ENCODE results near the gene GRK3.

The GRK3 gene

DNA sequence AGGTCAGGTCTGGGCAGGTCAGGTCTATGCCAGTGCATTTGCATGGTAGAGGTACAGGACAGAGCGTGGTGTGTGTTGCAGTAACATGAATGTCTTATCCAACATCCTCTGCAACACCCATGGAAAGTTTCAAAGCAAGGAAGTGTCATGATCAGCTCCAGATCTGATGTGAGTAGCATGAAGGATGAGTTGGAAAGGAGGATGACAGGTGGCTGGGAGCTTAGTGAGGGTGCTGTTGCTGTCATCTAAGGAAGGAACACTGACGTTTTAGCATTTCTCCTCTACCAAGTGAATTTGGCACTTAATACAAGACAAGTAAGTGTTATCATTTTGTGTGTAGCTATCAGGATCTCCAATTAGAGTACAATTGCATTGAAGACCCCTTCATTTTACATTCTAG, 65.1 kb downstream of the GRK3 start:
- no peak for DNase-seq

DNA sequence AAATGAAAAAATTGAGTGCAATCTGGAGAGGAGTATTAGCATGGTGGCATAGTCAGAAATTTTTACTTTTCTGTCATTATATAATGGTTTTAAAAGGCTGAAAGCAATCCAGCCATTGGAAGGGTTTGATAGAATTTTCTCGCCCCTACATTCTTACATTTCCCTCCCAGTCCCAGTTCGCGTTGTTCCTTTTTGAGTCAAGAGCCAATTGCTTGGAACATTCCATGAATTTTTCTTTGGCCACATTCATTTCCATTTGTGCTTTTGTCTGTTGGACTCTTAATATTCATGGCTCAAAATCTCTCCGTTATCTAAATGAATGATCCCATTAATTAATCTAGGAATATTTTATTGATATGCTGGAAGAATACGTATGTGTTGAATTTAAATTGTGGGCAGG, 66.0 kb downstream of the GRK3 start:
- no peak for DNase-seq

DNA sequence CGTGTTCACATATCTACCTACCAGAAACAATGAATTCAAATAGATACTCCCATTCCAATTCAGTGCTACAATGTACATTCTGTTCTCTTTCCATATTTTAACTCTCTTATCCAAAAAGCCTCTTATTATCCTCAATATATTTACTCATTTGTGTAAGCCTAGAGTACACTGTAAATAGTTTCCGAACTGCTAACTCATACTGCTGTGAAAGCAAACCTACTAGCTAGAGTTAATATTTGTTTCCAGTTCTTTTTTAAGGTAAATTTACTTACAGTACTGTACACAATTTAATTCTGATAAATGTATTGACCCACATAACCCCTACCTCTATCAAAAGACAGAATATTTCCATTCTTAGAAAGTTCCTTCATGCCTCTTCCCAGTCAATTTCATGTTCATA, 71.8 kb downstream of the GRK3 start:
- DNase-seq = no peak

DNA sequence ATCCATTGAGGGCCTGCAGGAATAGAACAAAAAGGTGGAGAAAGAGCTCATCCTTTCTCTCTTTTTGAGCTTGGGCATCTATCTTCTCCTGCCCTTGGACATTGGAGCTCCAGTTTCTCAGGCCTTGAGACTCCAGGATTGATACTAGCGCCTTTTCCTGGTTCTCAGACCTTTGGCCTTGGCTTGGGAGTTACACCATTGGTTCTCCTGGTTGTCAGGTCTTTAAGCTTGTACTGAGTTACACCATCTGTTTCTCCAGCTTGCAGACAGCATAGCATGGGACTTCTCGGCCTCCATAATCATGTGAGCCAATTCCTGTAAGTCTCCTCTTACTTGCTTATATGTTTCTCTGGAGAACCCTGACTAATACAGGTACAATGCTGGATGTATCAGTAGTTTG, 72.6 kb downstream of the GRK3 start:
- no peak for DNase-seq

DNA sequence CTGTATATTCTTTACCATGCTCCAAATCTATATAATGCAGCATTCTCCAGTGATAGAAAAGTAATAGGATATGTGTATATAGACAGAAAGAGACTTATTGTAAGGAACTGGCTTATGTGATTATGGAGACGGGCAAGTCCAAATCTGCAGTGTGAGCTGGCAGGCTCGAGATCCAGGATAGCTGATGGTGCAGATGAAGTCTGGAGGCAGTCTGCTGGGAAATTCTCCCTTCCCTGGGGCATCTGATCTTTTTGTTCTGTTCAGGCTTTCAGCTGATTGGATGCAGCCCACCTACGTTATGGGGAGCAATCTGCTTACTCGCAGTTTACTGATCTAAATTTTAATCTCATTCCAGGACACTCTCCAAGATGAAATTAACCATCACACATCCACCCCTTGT, 73.2 kb downstream of the GRK3 start:
- no peak for DNase-seq

DNA sequence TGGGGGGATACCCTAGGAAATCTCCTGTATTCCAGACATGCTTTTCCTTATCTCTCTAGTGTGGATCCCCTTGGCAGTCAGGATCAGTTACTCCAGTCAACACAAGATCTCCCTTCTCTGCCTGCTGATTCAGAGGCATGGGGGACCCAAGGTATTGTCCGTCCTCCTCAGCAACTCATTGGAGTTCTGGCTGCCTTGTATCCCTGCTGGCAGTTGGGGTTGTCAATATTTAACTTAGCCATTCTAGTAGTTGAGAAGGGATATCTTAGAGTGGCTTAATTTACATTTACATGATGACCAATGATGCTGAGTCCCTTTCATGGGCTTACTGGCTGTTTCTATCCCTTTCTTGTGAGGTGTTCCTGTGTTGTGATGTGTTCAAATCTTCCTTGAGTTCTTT, 74.2 kb downstream of the GRK3 start:
- no peak for DNase-seq

DNA sequence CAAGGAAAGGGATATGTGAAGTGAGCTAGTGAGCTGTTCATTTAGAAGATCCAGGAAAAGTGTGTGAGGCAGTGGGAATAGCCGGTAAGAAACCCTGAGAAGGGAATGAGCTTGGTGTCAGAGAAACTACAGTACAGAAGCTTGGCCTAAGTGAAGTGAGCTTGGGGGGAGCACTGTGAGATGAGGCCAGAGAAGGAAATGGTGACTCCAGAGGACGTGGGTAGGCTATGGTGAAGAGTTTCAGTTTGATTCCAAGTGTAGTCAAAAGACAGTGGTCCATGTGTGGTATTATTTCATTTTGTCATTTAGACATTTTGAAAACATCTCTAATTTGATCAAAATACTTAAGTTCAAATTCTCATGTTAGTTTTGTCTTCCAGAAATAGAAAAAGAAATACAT, 77.2 kb downstream of the GRK3 start:
- DNase-seq = no peak

DNA sequence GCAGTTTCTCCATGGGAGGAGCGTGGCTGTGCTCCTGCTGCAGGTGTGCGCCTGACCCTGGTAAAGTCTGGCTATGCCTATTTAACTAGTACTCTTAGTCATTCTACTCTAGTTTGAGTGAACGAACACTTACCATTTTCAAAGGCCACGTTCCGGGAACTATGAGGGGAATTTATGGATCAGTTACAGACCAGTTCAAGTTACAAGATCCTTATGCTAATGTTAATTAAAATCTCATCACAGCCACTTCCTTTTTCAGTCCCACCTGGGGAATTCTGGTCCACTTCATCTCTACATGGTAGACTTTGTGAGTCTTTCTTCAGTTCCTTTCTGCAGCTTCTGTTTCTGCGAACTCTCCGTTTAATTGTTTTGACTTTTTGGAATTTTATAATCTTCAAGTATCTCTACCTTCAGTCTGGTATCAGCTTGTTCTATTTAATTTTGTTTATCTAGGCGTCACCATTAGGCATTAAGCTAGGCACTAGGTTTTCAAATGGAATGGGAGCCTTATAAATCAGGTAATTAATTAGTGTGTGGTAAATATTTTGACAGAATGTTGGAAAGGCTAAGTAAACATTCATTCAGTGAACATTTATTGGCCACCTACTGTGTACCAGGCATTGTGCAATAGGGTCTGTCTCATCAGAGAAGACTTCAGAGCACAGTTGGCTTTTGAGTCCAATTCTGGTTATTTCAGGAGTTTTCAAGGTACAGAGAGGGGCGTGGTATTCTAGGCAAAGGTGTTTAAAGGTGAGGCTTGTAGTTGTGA, 78.9 kb downstream of the GRK3 start:
- DNase-seq = no peak

DNA sequence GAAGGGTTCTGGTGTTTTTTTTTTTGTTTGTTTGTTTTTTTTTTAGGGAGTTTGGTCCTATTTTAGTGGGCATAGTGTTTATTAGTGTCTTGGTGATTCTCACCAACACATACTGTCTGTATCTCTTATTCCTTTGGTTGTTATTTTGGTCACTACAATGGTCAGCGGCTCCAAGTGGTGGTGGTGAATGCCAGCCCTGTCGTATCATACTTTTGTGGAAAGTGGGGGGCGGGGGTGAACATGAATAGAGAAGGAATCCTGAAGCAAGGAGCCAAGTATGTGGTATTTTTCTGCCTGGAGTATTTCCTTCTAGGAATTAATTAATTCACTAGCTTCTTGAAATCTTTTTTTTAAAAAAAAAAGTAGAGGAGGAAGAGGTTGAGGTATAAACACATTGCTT, 79.6 kb downstream of the GRK3 start:
- DNase-seq = no peak

DNA sequence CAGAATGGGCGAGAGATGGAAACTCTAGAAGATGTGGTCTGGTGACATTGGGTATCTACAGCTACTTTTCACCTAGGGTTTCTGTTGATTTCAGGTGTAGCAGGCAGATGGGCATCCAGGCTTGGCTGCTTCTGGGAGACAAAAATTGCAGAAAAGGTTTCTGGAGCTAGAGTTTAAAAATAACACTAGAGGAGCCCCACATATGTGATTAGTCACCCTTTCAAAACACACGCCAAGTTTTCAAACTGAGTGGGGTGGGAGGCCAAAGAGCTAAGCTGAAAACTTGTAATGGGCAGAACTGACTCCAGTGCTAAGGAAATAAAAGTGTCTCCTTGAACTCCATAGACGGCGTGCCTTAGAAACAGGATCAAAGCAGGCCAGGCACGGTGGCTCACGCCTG, 80.8 kb downstream of the GRK3 start:
- DNase-seq = no peak

DNA sequence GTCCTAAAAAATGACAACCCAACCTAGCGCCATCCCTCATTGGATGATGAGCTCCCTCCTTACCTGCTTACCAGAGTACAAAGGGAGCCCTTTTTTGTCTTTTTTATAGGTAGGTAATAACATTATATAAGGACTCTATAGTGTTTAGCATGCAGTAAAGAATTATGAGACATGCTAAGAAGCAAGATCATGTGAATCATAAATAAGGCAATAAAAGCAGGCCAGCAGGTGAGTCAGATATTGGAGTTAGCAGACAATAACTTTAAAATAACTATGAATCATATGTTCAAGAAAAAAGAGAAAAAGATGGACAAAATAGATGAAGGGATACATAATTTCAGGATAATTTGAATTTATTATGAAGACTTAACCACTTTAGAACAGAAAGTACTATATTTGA, 81.5 kb downstream of the GRK3 start:
- DNase-seq = no peak

DNA sequence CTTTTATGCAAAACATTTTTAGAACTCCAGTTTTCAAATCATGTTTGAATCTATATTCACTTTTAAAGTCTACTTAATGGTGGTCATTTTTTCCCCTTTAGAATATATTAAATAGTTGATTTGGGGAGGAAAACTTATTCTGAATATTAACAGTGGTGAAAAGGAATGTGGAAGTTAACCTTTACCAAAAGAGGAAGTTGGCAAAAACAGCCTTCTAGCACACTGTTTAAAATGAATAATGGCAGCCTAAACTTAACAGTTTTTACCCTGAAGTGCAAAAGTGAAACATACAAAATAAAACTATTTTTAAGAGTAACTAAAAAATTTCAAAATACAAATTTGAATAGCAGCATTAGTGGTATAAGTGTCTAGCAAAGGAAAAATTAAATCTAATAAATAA, 86.4 kb downstream of the GRK3 start:
- no peak for DNase-seq

DNA sequence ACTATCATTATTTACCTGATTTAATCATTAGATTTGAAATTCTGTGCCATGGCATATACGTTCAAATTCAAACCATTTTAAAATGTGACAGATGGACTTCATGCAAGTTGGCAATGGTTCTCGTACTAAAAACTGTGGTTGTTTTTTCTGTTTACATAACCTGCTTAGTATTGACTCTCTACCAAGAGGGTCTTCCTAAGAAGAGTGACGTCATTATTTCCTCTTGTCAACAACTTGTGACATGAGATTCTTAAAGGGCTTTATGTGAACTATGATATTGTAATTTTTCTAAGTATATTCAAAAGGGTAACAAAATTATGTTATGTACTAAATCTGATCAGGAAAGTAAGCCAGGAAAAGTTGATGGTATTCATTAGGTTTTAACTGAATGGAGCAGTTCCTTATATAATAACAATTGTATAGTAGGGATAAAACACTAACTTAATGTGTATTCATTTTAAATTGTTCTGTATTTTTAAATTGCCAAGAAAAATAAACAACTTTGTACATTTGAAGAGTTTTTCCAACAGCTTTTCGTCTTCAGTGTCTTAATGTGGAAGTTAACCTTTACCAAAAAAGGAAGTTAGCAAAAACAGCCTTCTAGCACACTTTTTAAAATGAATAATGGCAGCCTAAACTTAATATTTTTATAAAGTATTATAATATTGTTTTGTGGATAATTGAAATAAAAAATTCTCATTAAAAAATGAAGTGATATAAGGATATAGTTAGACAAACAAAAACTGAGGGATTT, 87.0 kb downstream of the GRK3 start:
- DNase-seq = no peak

DNA sequence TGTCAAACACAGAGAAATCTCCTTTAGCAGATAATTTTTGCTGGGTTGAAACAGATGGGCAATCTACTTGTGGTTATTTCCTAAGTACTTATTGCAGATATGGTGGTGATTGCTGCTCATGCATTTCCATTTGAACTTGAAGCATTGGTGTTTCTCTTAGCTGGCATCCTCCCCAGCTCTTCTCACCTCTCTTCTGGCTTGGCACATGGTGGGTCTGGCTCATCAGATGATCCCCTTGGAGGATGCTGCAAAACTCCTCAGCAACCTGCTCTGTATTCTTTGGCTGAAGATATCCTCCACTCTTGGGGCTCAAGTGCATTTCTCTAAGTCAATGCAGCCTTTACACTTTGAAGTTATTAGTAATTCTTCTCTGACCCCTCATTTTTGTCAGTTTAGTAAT, 90.2 kb downstream of the GRK3 start:
- no peak for DNase-seq

DNA sequence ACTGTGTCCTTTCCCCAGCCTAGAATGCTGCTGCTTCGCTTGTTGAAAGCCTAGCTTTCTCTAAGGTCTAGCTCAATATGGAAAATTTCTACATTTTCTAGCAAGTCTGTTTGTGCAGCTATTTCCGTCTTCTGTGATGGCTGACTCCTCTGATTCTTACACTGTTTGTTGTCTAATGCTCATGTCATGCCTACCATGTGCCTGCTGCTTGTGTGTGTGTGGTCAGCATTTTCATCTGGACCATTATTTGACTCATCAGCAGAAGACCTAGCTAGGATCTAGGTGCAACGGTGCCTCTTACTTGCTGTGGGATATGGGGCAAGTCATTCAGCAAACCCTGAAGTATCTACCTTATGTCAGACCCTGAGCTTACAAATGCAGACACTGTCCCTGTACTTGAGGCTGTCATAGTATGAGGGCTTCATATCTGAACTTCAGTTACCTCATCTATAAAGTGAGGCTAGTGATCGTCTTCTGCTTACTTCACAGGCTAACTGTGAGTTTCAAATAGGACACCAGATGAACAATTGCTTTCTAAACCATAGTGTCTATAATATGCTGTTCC, 91.0 kb downstream of the GRK3 start:
- DNase-seq = no peak

DNA sequence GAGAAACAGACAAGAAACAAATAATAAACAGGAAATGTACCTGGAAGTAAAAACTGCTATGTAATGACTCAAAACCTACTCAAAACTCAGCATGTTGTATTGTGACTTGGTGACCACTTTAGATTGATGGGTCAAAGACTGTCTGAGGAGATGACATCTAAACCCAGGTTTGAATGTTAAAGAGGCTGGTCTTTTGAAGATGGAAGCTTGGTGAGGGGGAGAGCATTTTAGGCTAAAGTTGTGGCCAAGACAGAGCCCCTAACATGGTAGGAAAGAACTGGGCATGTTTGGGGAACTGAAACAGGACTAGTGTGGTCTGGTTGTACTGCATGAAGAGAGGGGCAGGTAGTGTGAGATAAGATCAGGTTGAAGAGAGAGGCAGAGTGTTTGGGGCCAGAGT, 92.2 kb downstream of the GRK3 start:
- DNase-seq = no peak

DNA sequence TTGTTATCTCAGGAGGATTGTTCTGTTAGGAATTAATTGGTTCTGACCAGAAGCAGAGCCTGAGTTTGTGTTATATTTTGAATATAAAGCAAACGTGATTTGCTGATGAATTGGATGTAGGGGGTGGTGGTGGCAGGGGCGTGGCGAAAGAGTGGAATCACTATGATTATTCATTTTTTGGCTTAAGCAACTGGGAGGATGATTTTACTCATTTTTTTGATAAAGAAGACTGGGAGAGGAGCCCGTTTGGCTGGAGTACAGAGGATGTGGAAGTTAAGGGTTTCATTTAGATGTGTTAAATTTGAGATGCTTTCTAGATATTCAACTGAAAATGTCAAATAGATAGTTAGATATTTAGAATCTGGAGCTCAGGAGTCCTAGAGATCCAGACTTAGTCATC, 94.2 kb downstream of the GRK3 start:
- DNase-seq = no peak

DNA sequence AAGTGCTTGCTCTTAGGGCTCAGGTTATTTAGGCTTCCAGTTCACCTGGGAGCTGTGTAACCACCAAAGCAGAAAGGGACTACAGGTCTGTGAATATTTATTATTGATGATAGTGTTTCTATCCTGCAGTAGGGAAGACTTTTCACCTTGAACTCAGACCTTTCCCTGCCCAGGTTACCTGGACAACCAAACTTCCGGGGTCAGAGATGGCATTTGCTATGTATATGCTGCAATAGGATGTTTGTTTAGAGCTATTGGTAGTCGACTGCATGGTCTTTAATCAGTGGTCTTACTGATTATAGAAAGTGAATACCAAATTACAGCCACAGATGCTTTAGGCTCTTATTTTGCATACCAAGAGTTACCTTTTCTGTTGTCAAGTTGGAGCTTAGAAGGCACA, 94.9 kb downstream of the GRK3 start:
- DNase-seq = no peak

DNA sequence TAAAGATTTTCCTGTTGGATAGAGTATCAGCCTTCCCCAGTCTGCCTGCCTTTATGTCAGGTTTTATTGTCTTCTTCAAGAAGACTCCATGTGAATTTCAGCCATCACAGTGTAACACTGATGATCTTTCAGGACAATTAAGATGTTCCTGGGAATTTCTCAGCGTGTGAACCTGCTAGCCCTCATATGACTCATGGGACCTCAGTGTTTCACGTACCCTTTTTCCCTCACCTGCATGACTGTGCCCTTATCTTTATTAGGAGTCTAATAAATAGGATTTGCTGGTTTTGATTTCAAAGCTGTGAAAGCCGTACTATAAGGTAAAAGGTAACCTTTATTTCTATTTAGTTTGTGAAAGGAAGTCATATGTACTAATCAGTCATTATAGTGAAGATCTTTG, 95.9 kb downstream of the GRK3 start:
- no peak for DNase-seq

DNA sequence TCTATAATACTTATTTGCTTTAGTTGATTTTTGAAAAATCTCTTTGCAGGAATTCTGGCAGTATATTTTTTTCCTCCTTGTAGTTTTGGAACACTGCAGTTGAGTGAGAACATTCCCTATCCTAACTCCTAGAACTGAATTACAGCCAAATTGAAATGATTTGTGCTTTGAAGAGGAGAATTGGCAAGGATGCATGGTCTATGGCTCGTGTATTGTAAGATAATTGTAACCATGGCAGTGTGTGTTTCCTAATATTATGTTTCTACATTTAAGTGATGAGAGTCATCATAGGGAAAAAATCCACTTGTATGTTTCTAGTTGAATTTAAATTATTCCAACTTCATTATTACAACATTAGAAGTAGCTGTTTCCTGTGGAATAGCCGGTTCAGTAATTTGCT, 96.6 kb downstream of the GRK3 start:
- DNase-seq = no peak

DNA sequence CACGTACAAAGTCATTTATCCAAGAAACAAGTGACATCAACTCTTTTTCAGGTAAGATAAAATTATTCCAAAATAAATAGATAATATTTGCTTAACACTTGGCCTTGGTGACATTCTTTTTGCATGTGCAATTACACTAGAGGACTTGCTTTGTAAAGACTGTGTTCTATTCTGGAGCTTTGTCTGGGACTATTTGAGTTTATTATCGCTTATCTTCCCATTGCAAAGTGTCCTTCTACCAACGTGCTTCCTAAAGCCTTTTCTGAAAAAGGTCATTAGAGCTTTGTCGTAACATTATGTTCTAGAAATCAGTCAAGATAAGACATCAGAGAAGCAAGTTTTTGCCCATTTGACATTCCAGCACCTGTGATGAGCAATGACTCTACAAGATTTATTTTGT, 99.2 kb downstream of the GRK3 start:
- DNase-seq = no peak

DNA sequence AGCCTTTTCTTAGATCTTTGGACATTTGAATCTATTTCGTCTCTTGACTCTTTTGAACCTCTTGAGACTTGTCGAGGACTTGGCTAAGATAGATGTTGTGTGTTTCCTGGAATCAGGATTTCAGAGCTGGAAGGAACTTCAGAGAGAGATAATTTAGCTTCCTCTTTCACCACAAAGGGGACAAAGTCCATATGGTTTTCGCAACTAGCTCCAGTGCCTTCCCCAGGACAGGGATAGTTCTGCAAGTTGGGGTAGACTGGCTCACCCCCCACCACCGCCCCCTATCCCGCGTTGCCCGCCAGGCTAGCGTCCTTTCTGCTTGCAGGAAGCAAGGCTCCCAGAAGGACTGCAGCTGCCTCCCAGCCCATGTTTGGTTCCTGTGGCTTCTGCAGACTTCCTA, 101.8 kb downstream of the GRK3 start:
- DNase-seq = no peak

DNA sequence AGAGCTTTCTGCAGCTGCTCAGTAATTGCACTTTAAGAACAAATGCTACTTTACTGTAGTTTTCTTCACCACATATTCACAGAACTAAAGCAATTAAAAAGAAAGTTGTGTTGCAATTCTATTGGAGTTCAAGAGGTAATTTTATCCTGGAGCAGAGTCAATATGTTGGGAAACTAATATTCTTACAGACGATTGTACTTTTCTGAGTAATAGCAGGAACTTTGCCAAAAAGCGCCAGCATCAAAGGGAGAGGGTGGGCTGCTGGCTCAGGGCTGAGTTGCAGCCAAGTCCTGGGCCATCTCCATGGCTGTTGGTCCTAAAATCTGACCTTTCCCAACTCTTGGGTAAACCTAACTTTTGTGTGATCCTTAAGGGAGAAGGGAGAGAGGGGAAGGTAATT, 104.0 kb downstream of the GRK3 start:
- DNase-seq = no peak

DNA sequence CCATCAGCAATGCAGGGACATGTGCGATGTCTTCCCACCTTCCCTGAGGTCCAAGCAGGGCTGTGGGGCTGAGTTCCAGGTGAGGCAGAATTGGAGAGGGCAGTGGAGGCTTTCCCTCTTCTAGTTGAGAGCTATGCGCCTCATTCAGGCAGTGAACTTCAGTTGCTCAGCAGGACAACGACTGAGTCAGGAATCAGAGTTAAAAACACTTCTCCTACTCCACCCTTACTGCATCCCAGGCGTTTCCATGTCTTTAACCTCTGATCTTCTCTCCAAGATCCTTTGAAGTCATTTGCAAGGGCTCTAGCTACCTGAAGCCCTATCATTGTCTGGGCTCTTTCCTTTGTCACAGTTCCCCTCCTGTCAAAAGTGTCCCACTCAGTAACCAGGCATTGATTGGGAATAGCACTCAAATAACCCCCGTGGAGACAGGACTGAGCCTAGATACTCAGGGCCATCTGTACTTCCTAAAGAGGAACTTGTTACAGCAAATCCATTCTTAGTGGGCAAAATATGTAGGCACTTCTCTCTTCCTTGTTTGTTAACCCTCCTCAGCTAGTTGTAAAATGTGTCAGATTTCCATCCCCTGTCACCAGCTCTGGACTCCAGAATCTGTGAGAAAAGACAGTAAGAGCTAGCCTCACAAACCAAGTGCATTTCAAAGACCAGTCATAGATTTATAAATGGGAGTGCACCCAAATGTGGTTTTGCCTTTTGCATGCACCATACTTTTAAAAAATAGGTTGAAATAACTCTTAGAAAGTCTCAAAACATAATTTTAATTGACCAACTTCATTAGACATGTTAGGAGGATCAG, 105.0 kb downstream of the GRK3 start:
- no peak for DNase-seq

Data from NCI-H187 treated with DMSO at 0.1 percent for 48 hours (cell line).